NT2/D1 (cell line): Measurements from ENCODE around the gene TOM1L2.
"Not testable (repeated sequence)": the region's sequence is repeated elsewhere in the genome, so short reads cannot be mapped to it uniquely, and the experiment has no call there.

Source experiments
- SUZ12 ChIP-seq: IDR thresholded peaks from 2 replicates; pipeline ENCODE4 v1.6.1; 2011; ENCODE audit not compliant: insufficient read length, insufficient read depth; ENCODE audit errors: extremely low read depth
- YY1 ChIP-seq: IDR thresholded peaks from 2 replicates; pipeline ENCODE4 v1.6.1; 2011; ENCODE audit not compliant: insufficient read length, insufficient read depth
- ZNF274 ChIP-seq: IDR thresholded peaks from 2 replicates; pipeline ENCODE4 v1.6.1; 2011; ENCODE audit warnings: mild to moderate bottlenecking, low read depth, low read length

DNA sequence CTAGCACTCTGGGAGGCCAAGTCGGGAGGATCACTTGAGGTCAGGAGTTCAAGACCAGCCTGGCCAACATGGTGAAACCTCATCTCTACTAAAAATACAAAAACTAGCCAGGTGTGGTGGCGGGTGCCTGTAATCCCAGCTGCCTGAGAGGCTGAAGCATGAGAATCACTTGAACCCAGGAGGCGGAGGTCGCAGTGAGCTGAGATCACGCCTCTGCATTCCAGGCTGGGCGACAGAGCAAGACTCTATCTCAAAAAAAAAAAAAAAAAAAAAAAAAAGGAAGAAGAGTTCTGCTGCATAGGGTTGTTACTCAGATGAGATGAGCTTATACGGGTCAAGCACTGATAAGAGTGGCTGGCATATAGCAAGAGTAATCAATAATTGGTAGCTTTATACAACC is 32.3 kb downstream of the TOM1L2 start:
- TF ChIP-seq YY1, SUZ12, ZNF274: not testable (repeated sequence)
